Esophagus muscularis mucosa (tissue), 3 donors: ENCODE data around the gene LUZP1.

ENCODE experiments used
- POLR2A ChIP-seq: fragments of 450-650 bp; IDR thresholded peaks from one replicate; pipeline ENCODE4 v1.6.1; 2017; ENCODE audit warnings: antibody characterized with exemption, moderate library complexity, mild to moderate bottlenecking, low read depth
- TF ChIP-seq, protein P1 (sequence below), 3 experiments: fragments of 200-600 bp in 2 of 3; fragments of 450-650 bp in 1 of 3; sonication (generic) in 2 of 3; IDR thresholded peaks; one replicate each; pipeline ENCODE4 v1.5.1; 2017 to 2019; ENCODE audit warnings: antibody characterized with exemption in 3 of 3, mild to moderate bottlenecking in 2 of 3, moderate library complexity in 1 of 3

DNA sequence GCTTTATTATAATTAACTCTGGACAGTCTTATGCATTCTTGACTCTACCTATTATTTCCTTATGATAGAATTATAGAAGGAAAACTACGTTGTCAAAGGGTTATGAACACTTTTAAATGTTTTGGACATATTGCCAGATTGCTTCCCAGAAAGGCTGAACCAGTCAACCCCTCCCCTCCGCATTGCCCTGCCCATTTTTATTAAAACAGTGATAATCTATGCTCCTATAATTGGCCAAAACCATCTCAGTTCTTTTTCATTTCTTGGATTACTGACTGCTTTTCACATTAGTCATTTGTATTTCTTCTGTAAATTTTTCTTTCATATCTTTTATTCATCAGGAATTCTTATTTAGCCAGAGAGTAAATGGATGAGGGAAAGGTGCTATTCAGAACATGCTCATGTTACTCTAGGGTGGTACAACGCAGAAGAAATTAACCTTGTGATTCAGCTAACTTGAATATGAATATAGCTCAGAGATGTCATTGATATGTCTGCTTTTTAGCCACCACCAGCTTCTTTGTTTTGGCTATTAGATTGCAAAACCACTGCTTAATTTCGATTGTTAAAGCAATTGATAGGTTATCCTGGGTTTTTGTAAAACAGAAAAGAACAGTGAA is 117.3 kb downstream of the LUZP1 start:
- no peak for TF ChIP-seq POLR2A
- TF ChIP-seq, protein P1, sequence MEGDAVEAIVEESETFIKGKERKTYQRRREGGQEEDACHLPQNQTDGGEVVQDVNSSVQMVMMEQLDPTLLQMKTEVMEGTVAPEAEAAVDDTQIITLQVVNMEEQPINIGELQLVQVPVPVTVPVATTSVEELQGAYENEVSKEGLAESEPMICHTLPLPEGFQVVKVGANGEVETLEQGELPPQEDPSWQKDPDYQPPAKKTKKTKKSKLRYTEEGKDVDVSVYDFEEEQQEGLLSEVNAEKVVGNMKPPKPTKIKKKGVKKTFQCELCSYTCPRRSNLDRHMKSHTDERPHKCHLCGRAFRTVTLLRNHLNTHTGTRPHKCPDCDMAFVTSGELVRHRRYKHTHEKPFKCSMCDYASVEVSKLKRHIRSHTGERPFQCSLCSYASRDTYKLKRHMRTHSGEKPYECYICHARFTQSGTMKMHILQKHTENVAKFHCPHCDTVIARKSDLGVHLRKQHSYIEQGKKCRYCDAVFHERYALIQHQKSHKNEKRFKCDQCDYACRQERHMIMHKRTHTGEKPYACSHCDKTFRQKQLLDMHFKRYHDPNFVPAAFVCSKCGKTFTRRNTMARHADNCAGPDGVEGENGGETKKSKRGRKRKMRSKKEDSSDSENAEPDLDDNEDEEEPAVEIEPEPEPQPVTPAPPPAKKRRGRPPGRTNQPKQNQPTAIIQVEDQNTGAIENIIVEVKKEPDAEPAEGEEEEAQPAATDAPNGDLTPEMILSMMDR (IDR thresholded peaks at IDR 0.05) = no peak
